Astrocyte (in vitro differentiated cells and primary cell): Measurements from ENCODE around the gene PSORS1C1. TPM values are rescaled to one million over a fixed set of nuclear protein-coding genes. Genes with fewer than 3 reads are reported as not detected.

Source experiments
- DNase-seq: peaks from one replicate; pipeline ENCODE4 v3.0.0-alpha.2; 2010; ENCODE audit warnings: low read depth
- FAIRE-seq: peaks from 2 replicates; lab custom pipeline; 2011; peaks lifted over from hg19 to GRCh38; lab: Jason Lieb, UNC
- H2AFZ ChIP-seq: 2 replicates; pipeline ENCODE4 v1.6.0; 2012; ENCODE audit warnings: low read depth, low read length, inconsistent platforms
- H3K27ac ChIP-seq: 2 replicates; pipeline ENCODE4 v1.5.1; 2011; ENCODE audit warnings: low read depth, low read length, inconsistent platforms
- H3K27me3 ChIP-seq: 2 replicates; pipeline ENCODE4 v1.6.0; 2011; ENCODE audit warnings: low read length, inconsistent platforms; ENCODE audit not compliant: insufficient read depth
- H3K36me3 ChIP-seq: 2 replicates; pipeline ENCODE4 v1.5.1; 2011; ENCODE audit warnings: low read length, inconsistent platforms; ENCODE audit not compliant: insufficient read depth
- H3K4me1 ChIP-seq: 2 replicates; pipeline ENCODE4 v1.5.1; 2011; ENCODE audit warnings: low read length, inconsistent platforms; ENCODE audit not compliant: insufficient read depth
- H3K4me2 ChIP-seq: 2 replicates; pipeline ENCODE4 v1.6.0; 2012; ENCODE audit warnings: low read length, inconsistent platforms
- H3K4me3 ChIP-seq: 2 replicates; pipeline ENCODE4 v1.5.1; 2011; ENCODE audit warnings: low read depth, mild to moderate bottlenecking, low read length, inconsistent platforms; ENCODE audit not compliant: insufficient read depth
- H3K79me2 ChIP-seq: 2 replicates; pipeline ENCODE4 v1.6.0; 2012; ENCODE audit warnings: mild to moderate bottlenecking, low read length, inconsistent platforms; ENCODE audit not compliant: insufficient read depth
- H3K9ac ChIP-seq: 2 replicates; pipeline ENCODE4 v1.6.0; 2012; ENCODE audit warnings: mild to moderate bottlenecking, low read length, inconsistent platforms
- H3K9me3 ChIP-seq: 2 replicates; pipeline ENCODE4 v1.5.1; 2012; ENCODE audit warnings: low read depth, mild to moderate bottlenecking, low read length, inconsistent platforms; ENCODE audit not compliant: insufficient read depth
- H4K20me1 ChIP-seq: 2 replicates; pipeline ENCODE4 v1.6.0; 2012; ENCODE audit warnings: low read length, inconsistent platforms; ENCODE audit not compliant: insufficient read depth
- H3K27ac Mint-ChIP-seq: one replicate; pipeline ENCODE4 v1.8.0; 2021; ENCODE audit warnings: mild to moderate bottlenecking, mixed read lengths; ENCODE audit not compliant: unreplicated experiment
- H3K27me3 Mint-ChIP-seq: one replicate; pipeline ENCODE4 v1.8.0; 2021; ENCODE audit warnings: low read depth, mixed read lengths; ENCODE audit not compliant: unreplicated experiment
- H3K36me3 Mint-ChIP-seq: one replicate; pipeline ENCODE4 v1.8.0; 2021; ENCODE audit warnings: low read depth, mixed read lengths; ENCODE audit not compliant: unreplicated experiment
- H3K4me1 Mint-ChIP-seq: one replicate; pipeline ENCODE4 v1.8.0; 2021; ENCODE audit warnings: low read depth, mixed read lengths; ENCODE audit not compliant: unreplicated experiment
- H3K4me3 Mint-ChIP-seq: one replicate; pipeline ENCODE4 v1.8.0; 2021; ENCODE audit warnings: mild to moderate bottlenecking, moderate library complexity, mixed read lengths; ENCODE audit not compliant: unreplicated experiment
- H3K9me3 Mint-ChIP-seq: one replicate; pipeline ENCODE4 v1.8.0; 2021; ENCODE audit warnings: mild to moderate bottlenecking, mixed read lengths; ENCODE audit not compliant: unreplicated experiment
- CTCF ChIP-seq: IDR thresholded peaks from 2 replicates; pipeline ENCODE4 v1.5.1; 2011; ENCODE audit warnings: low read depth, mild to moderate bottlenecking, inconsistent platforms, low read length, moderate library complexity; ENCODE audit not compliant: insufficient read depth
- EZH2 ChIP-seq: IDR thresholded peaks from 2 replicates; pipeline ENCODE4 v1.6.1; 2012; ENCODE audit warnings: mild to moderate bottlenecking, low read length, inconsistent platforms; ENCODE audit not compliant: insufficient read depth
- total RNA-seq: library from RNA; stranded (reverse); gene quantifications from 2 replicates; pipeline ENCODE4 v1.2.1, GENCODE V29; 2021

PSORS1C1 gene
- total RNA-seq, 1 donor from 2014 or later: 9.2 TPM

DNA sequence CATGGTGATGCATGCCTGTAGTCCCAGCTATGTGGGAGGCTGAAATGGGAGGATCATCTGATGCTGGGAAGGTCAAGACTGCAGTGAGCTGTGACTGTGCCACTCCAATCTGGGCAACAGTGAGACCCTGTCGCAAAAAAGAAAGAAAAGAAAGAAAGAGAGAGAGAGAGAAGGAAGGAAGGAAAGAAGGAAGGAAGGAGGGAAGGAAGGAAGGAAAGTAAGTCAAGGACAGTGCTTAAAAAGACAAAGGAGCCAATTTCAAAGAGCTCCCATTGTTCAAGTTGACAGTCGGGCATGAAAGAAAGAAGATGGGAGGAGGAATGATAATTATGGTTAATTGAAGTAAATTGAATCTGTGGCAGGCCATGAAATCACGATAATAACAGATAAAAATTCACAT lies 18.4 kb upstream of the PSORS1C1 start:
- Histone ChIP-seq H3K27ac (no peak overlapping the region), H3K9me3 (no peaks in the 10 kb centered on the region), H3K27me3 (no peaks in the 10 kb centered on the region), H2AFZ (no peak overlapping the region), H3K4me2 (no peak overlapping the region), H4K20me1 (no peaks in the 10 kb centered on the region), H3K4me3 (no peak overlapping the region), H3K79me2 (no peaks in the 10 kb centered on the region), H3K4me1 (no peaks in the 10 kb centered on the region), H3K36me3 (no peaks in the 10 kb centered on the region), H3K9ac (no peak overlapping the region)
- FAIRE-seq (no peak), DNase-seq (no peak)
- H3K36me3 Mint-ChIP-seq: no peaks in the 10 kb centered on the region
- H3K27me3 Mint-ChIP-seq: peaks cover 4% of the 10 kb centered on the region
- peaks cover 3% of the 10 kb centered on the region for H3K4me1 Mint-ChIP-seq
- no peak overlapping the region for H3K27ac Mint-ChIP-seq
- no peak overlapping the region for H3K4me3 Mint-ChIP-seq
- TF ChIP-seq CTCF (no peak), EZH2 (no peak)
- peaks cover 4% of the 10 kb centered on the region for H3K9me3 Mint-ChIP-seq

GRCh38 chr6:31096656-31097055 lies 17.9 kb upstream of the PSORS1C1 start:
- no peak overlapping the region for H2AFZ ChIP-seq
- H4K20me1 ChIP-seq: no peaks in the 10 kb centered on the region
- Mint-ChIP-seq H3K9me3 (peaks cover 4% of the 10 kb centered on the region), H3K4me3 (no peak overlapping the region), H3K4me1 (peaks cover 3% of the 10 kb centered on the region), H3K27me3 (peaks cover 4% of the 10 kb centered on the region), H3K36me3 (no peaks in the 10 kb centered on the region), H3K27ac (no peak overlapping the region)
- H3K9ac ChIP-seq: no peak overlapping the region
- no peak overlapping the region for H3K27ac ChIP-seq
- TF ChIP-seq CTCF (no peak), EZH2 (no peak)
- H3K4me3 ChIP-seq: no peak overlapping the region
- FAIRE-seq: no peak
- H3K4me2 ChIP-seq: no peak overlapping the region
- no peaks in the 10 kb centered on the region for H3K9me3 ChIP-seq
- no peaks in the 10 kb centered on the region for H3K36me3 ChIP-seq
- no peaks in the 10 kb centered on the region for H3K4me1 ChIP-seq
- DNase-seq: no peak
- no peaks in the 10 kb centered on the region for H3K27me3 ChIP-seq
- H3K79me2 ChIP-seq: no peaks in the 10 kb centered on the region

DNA sequence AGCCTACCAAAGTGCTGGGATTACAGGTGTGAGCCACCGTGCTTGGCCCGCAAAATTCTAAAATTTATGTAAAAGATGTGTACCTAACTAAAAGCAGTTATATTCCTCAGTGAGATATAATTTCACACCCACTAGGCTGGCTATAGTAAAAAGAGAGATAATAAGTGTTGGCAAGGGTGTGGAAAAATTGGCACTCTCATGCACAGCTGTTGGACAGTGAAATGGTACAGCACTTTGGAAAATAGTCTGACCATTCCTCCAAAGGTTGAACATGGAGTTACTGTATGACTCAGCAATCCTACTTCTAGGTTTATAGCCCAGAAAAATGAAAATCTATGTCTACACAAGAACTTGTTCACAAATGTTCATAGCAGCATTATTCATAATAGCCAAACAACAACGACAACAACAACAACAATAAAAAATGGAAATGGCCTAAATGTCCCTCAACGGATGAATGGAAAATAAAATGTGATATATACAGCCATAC lies 16.1 kb upstream of the PSORS1C1 start:
- Histone ChIP-seq H3K27ac (no peak overlapping the region), H3K4me2 (no peak overlapping the region), H3K27me3 (no peaks in the 10 kb centered on the region), H3K9me3 (no peaks in the 10 kb centered on the region), H3K36me3 (no peaks in the 10 kb centered on the region), H3K9ac (no peak overlapping the region), H2AFZ (no peak overlapping the region), H3K4me3 (no peak overlapping the region), H3K79me2 (no peaks in the 10 kb centered on the region), H4K20me1 (no peaks in the 10 kb centered on the region), H3K4me1 (no peaks in the 10 kb centered on the region)
- H3K36me3 Mint-ChIP-seq: no peaks in the 10 kb centered on the region
- H3K4me3 Mint-ChIP-seq: no peak overlapping the region
- FAIRE-seq: no peak
- H3K9me3 Mint-ChIP-seq: peaks cover 4% of the 10 kb centered on the region
- TF ChIP-seq CTCF (no peak), EZH2 (no peak)
- no peak for DNase-seq
- H3K27me3 Mint-ChIP-seq: peaks cover 4% of the 10 kb centered on the region
- no peak overlapping the region for H3K27ac Mint-ChIP-seq
- H3K4me1 Mint-ChIP-seq: peaks cover 6% of the 10 kb centered on the region
